Lung (tissue), 12 donors: ENCODE data around the gene SSBP1. TPM values are rescaled to one million over a fixed set of nuclear protein-coding genes. Genes with fewer than 3 reads are reported as not detected.

Experiments
- ATAC-seq: fragments of 200-7000 bp; cut with Tn5 transposase; one replicate; pipeline ENCODE4 v1.9.1; 2020; ENCODE audit warnings: moderate number of reproducible peaks; ENCODE audit not compliant: insufficient read depth, low FRiP score
- DNase-seq, 3 donors: peaks; one replicate each; pipeline ENCODE4 v3.0.0-alpha.2; 2013 to 2017
- H3K27ac ChIP-seq, 2 donors: one replicate each; pipeline ENCODE4 v1.5.1; 2013; ENCODE audit warnings: mild to moderate bottlenecking in 2 of 2, moderate library complexity in 2 of 2, control low read depth in 1 of 2, inconsistent platforms in 1 of 2, low read depth in 1 of 2, low read length in 1 of 2
- H3K27me3 ChIP-seq, 3 donors: one replicate each; pipeline ENCODE4 v1.5.1; 2013; ENCODE audit warnings: low read length in 2 of 3; ENCODE audit not compliant: control insufficient read depth in 3 of 3, insufficient read depth in 3 of 3
- H3K36me3 ChIP-seq, 4 donors: one replicate each; pipeline ENCODE4 v1.5.1; 2013; ENCODE audit warnings: low read length in 4 of 4, mild to moderate bottlenecking in 1 of 4, moderate library complexity in 1 of 4; ENCODE audit not compliant: control insufficient read depth in 4 of 4, insufficient read depth in 4 of 4
- H3K4me1 ChIP-seq, 5 donors: one replicate each; pipeline ENCODE4 v1.5.1; 2013; ENCODE audit warnings: low read length in 5 of 5, mild to moderate bottlenecking in 2 of 5, moderate library complexity in 1 of 5; ENCODE audit not compliant: control insufficient read depth in 5 of 5, insufficient read depth in 5 of 5
- H3K4me3 ChIP-seq: one replicate; pipeline ENCODE4 v1.5.1; 2013; ENCODE audit warnings: mild to moderate bottlenecking, control low read depth, moderate library complexity
- H3K9ac ChIP-seq, 2 donors: one replicate each; pipeline ENCODE4 v1.5.1; 2013; ENCODE audit warnings: low read length in 2 of 2, control low read depth in 1 of 2; ENCODE audit not compliant: insufficient read depth in 1 of 2
- H3K9me3 ChIP-seq, 4 donors: one replicate each; pipeline ENCODE4 v1.5.1; 2013; ENCODE audit warnings: low read length in 3 of 4, mild to moderate bottlenecking in 1 of 4, moderate library complexity in 1 of 4; ENCODE audit not compliant: control insufficient read depth in 4 of 4, insufficient read depth in 3 of 4
- CTCF ChIP-seq: IDR thresholded peaks from 2 replicates; pipeline ENCODE4 v1.5.1; 2012; ENCODE audit warnings: mild to moderate bottlenecking; ENCODE audit errors: control extremely low read depth, extremely low read depth
- WGBS, 2 donors: extraction: QIAGEN DNeasy Blood & Tissue Kit; methylation state at CpG; one replicate each; pipeline ENCODE4 v1.1.7; 2013; 5-methylcytosine and 5-hydroxymethylcytosine counted together
- polyA plus RNA-seq, 2 donors: library from polyadenylated mRNA; stranded (reverse); fragments of 200-250 nt; gene quantifications; one replicate each; pipeline ENCODE4 v1.2.1, GENCODE V29; 2013
- total RNA-seq, 2 donors: library from RNA; depleted of rRNA in 1 of 2; stranded (reverse); fragments of >200 nt in 1 of 2; gene quantifications; one replicate each; pipeline ENCODE4 v1.2.1, GENCODE V29; 2014 to 2021
- donor health status: control.
- donor health status: control.
- donor health status: Bipolar disorder and iron deficiency.
- donor health status: healthy.
- donor health status: DM: yes; HTN: yes; CAD: no.

Gene SSBP1
- total and polyA plus RNA-seq, 4 donors: 96.8 to 263 (median 136) TPM

GRCh38 chr7:141691961-141692360 is 46.2 kb upstream of the SSBP1 start:
- DNase-seq (no peak), ATAC-seq (no peak)
- Histone ChIP-seq H3K4me3 (no peak overlapping the region), H3K9ac (no peak overlapping the region), H3K4me1 (peaks cover 0 to 32% (median 6%) of the 10 kb centered on the region in 5 donors), H3K27ac (no peak overlapping the region), H3K27me3 (no peaks in the 10 kb centered on the region), H3K9me3 (no peaks in the 10 kb centered on the region), H3K36me3 (peaks cover 0 to 8% (median 0%) of the 10 kb centered on the region in 4 donors)
- TF ChIP-seq CTCF: no peak
- 83 to 90% methylated on average over 4 of the region's 4 CpGs for WGBS, 2 donors

GRCh38 chr7:141693082-141693481 is 45.1 kb upstream of the SSBP1 start:
- Histone ChIP-seq H3K27ac (no peak overlapping the region), H3K9me3 (no peaks in the 10 kb centered on the region), H3K4me3 (no peak overlapping the region), H3K27me3 (no peaks in the 10 kb centered on the region), H3K9ac (no peak overlapping the region), H3K36me3 (peaks cover 0 to 8% (median 1%) of the 10 kb centered on the region in 4 donors), H3K4me1 (peaks cover 0 to 29% (median 9%) of the 10 kb centered on the region in 5 donors)
- 86 to 94% methylated on average over 3 of the region's 3 CpGs for WGBS, 2 donors
- no peak for TF ChIP-seq CTCF
- ATAC-seq: no peak
- peak in 1 of 3 donors; percentile 38 for DNase-seq

GRCh38 chr7:141695803-141696289 is 42.3 kb upstream of the SSBP1 start:
- DNase-seq: no peak
- H3K27ac ChIP-seq: peak overlapping the region in 1 of 2 donors; percentile 67
- H3K27me3 ChIP-seq: no peaks in the 10 kb centered on the region
- TF ChIP-seq CTCF: no peak
- 68 to 70% methylated on average over 6 of the region's 6 CpGs for WGBS, 2 donors
- H3K36me3 ChIP-seq: peaks cover 0 to 5% (median 1%) of the 10 kb centered on the region in 4 donors
- no peaks in the 10 kb centered on the region for H3K9me3 ChIP-seq
- no peak overlapping the region for H3K9ac ChIP-seq
- no peak for ATAC-seq
- H3K4me3 ChIP-seq: no peak overlapping the region
- H3K4me1 ChIP-seq: peaks cover 0 to 38% (median 14%) of the 10 kb centered on the region in 5 donors

GRCh38 chr7:141696348-141696747 is 41.8 kb upstream of the SSBP1 start:
- Histone ChIP-seq H3K27ac (no peak overlapping the region), H3K4me3 (no peak overlapping the region), H3K4me1 (peaks cover 0 to 39% (median 15%) of the 10 kb centered on the region in 5 donors), H3K27me3 (no peaks in the 10 kb centered on the region), H3K9ac (no peak overlapping the region), H3K9me3 (no peaks in the 10 kb centered on the region), H3K36me3 (peaks cover 0 to 5% (median 1%) of the 10 kb centered on the region in 4 donors)
- DNase-seq (no peak), ATAC-seq (no peak)
- no peak for TF ChIP-seq CTCF
- 0 to 26% methylated on average over 2 of the region's 2 CpGs for WGBS, 2 donors
